GM12801 (cell line): ENCODE results near the gene ALOX5.

Experiments used
- TF ChIP-seq, protein P1 (sequence below): IDR thresholded peaks from one replicate; pipeline ENCODE4 v1.5.1; 2011; ENCODE audit warnings: control low read depth; ENCODE audit not compliant: insufficient read length; ENCODE audit errors: extremely low read depth

The ALOX5 gene

DNA sequence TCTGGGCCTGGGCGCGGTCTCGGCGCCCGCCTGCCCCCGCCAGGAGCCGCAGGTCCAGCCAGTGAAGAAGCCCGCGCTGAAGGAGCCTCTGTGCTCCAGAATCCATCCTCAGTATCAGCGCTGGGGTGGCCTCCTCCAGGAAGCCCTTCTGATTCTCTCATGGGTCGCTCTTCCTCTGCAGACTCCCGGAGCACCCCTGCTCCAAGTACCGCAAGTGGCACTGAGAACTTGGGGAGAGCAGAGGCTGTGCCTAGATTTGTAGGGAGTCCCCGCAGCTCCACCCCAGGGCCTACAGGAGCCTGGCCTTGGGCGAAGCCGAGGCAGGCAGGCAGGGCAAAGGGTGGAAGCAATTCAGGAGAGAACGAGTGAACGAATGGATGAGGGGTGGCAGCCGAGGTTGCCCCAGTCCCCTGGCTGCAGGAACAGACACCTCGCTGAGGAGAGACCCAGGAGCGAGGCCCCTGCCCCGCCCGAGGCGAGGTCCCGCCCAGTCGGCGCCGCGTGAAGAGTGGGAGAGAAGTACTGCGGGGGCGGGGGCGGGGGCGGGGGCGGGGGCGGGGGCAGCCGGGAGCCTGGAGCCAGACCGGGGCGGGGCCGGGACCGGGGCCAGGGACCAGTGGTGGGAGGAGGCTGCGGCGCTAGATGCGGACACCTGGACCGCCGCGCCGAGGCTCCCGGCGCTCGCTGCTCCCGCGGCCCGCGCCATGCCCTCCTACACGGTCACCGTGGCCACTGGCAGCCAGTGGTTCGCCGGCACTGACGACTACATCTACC lies at the start of gene ALOX5:
TSS of gene ALOX5 (plus strand) at position 641 of the 774 bp plus-strand sequence. CDS start at position 705, 64 bp downstream.
- TF ChIP-seq, protein P1, sequence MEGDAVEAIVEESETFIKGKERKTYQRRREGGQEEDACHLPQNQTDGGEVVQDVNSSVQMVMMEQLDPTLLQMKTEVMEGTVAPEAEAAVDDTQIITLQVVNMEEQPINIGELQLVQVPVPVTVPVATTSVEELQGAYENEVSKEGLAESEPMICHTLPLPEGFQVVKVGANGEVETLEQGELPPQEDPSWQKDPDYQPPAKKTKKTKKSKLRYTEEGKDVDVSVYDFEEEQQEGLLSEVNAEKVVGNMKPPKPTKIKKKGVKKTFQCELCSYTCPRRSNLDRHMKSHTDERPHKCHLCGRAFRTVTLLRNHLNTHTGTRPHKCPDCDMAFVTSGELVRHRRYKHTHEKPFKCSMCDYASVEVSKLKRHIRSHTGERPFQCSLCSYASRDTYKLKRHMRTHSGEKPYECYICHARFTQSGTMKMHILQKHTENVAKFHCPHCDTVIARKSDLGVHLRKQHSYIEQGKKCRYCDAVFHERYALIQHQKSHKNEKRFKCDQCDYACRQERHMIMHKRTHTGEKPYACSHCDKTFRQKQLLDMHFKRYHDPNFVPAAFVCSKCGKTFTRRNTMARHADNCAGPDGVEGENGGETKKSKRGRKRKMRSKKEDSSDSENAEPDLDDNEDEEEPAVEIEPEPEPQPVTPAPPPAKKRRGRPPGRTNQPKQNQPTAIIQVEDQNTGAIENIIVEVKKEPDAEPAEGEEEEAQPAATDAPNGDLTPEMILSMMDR, result no peak

DNA sequence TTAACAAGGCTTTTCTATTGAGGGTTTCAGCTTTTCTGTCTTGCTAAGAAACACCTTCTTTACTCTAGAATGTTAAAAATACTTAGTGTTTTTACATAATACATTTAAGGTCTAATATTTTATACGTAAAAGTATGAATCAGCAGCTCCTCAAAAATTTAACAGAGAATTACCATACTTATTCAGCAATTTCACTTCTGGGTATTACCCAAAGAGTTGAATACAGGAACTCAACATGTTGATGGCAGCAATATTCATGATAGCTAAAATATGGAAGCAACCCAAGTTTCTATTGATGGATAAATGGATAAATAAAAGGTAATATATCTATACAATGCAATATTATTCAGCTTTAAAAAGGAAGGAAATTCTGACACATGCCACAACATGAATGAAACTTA lies 48.9 kb upstream of the ALOX5 start:
- TF ChIP-seq, protein P1, result no peak

DNA sequence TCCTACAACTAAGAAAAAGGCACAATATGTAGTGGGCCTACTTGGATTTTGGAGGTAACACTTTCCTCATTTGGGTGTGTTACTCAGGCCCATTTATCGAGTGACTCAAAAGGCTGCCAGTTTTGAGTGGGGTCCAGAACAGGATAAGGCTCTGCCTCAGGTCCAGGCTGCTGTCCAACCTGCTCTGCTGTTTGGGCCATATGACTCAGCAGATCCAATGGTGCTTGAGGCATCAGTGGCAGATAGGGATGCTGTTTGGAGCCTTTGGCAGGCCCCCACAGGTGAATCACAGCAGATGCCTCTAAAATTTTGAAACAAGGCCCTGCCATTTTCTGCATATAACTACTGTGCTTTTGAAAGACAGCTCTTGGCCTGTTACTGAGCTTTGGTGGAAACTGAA lies 34.1 kb upstream of the ALOX5 start:
- TF ChIP-seq, protein P1, result no peak

DNA sequence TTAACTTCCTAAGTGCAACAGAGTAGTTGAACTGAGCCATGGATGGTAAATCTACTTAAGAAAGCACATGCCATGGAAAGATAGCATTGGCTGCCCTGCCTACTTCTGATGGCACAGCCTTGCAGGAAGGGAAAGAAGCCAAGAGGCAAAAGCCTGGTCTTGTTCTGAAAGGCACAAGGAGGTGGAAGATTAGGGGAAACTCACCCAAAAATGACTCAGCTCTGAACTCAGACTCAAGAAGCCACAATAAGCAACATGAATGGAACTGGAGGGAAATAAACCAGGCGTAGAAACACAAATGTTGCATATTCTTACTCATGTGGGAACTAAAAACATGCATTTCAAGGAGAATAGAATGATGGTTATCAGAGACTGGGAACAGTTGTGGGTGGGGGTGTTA lies 20.8 kb upstream of the ALOX5 start:
- TF ChIP-seq, protein P1, result no peak

DNA sequence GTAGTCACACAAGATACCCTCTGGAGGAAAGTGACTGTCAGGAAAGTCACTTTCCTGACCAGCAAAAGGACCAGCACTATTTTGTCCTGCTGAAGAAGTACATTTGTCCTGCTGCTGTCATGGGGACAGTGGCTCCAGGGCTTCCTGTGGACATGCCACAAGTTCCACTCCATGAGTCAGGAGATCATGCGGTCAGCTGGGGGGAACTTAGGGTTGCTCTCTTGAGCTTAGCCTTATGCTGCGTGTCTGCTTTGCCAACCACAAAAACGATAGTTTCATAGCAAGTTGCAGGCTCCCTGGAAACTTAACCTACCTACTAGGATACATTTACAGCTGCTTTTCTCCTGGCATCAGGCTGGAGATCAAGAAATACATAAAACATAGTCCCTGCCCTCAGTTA lies 19.8 kb upstream of the ALOX5 start:
- TF ChIP-seq, protein P1, result no peak

DNA sequence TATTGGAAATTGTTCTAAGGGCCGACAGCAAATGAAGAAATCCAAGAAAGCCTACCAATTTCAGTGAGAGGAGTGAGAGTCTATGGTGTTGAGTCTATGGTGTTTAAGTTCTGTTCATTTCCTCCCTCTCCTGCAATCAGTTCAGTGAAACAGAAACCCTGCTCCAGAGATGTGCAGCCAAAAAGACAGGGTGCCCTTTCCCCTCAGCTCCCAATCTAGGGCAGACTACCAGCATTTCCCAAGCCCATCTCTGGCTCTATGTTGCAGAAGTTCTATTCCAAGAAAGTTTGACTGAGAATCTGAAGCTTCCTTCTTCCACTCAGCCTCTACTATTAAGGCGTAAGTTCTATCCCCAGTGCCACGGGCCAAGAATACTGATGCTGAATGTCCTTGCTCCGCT lies 18.5 kb upstream of the ALOX5 start:
- TF ChIP-seq, protein P1, result no peak

DNA sequence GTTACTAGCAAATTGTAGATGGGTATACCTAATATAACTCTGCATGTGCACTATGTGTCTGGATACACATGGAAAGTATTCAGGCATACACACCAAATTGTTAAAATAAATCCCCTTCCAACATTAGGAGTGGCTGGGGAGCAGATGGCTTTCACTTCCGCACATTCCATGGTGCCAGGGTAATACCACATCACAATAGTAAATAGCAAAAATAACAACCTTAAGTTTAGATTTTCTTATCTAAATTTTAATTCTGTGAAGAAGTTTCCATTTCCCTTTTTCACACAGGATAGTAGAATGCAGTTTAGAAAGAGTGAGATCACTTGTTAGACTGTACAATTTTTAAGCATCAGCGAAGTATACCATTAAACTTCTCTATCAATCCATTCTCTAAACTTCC lies 5.8 kb upstream of the ALOX5 start:
- TF ChIP-seq, protein P1, result no peak
